BLaER1 (cell line): ENCODE data around the gene HOATZ.

Source experiments
- H3K27ac ChIP-seq: shearing (Covaris generic); formaldehyde crosslinking; 2 replicates; pipeline ENCODE4 v1.8.1; 2022
- H3K27me3 ChIP-seq: shearing (Covaris generic); formaldehyde crosslinking; 2 replicates; pipeline ENCODE4 v1.8.1; 2022
- H3K36me3 ChIP-seq: shearing (Covaris generic); formaldehyde crosslinking; 2 replicates; pipeline ENCODE4 v1.8.1; 2022
- H3K4me1 ChIP-seq: shearing (Covaris generic); formaldehyde crosslinking; 2 replicates; pipeline ENCODE4 v1.8.1; 2022
- H3K4me2 ChIP-seq: shearing (Covaris generic); formaldehyde crosslinking; 2 replicates; pipeline ENCODE4 v1.8.1; 2022
- H3K4me3 ChIP-seq: shearing (Covaris generic); formaldehyde crosslinking; 2 replicates; pipeline ENCODE4 v1.8.1; 2022
- H3K9ac ChIP-seq: shearing (Covaris generic); formaldehyde crosslinking; 2 replicates; pipeline ENCODE4 v1.8.1; 2022
- H3K9me3 ChIP-seq: shearing (Covaris generic); formaldehyde crosslinking; 2 replicates; pipeline ENCODE4 v1.8.1; 2022
- H4K20me1 ChIP-seq: shearing (Covaris generic); formaldehyde crosslinking; 2 replicates; pipeline ENCODE4 v1.8.1; 2022
- Cebpa-rat ChIP-seq: shearing (Covaris generic); IDR thresholded peaks from 2 replicates; pipeline ENCODE4 v1.8.1; 2022

HOATZ gene

DNA sequence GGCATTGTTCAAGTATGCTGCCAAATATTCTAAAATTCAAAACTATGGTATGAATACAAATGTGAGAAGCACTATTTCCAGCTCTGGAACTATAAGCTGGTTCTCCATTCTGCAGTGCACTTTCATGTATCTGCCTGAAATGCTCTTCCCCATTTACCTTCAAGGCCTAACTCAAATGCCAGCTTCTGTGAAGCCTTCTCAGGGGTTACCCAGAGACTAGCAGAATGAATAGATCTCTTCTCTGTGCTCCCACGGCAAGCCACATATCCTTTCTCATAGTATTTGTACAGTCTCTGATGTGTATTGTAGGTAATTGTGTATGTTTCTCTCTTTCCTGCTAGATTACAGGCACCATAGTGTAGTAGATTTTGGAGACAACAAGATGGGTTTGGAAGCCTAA, 4.1 kb downstream of the HOATZ start:
- H3K9ac ChIP-seq, result no peak overlapping the region
- no peaks in the 10 kb centered on the region for H3K36me3 ChIP-seq
- TF ChIP-seq Cebpa-rat, result no peak
- peaks cover 4% of the 10 kb centered on the region; the same call in 1 of the 2 replicates for H3K27me3 ChIP-seq
- no peak overlapping the region for H3K27ac ChIP-seq
- peaks cover 3% of the 10 kb centered on the region; the same call in 1 of the 2 replicates for H3K9me3 ChIP-seq
- H4K20me1 ChIP-seq, result no peaks in the 10 kb centered on the region
- H3K4me2 ChIP-seq, result no peak overlapping the region
- H3K4me3 ChIP-seq, result no peak overlapping the region
- no peaks in the 10 kb centered on the region for H3K4me1 ChIP-seq

- no peak overlapping the region for H3K4me2 ChIP-seq
Measured at GRCh38 chr11:111520560-111520959, 6.0 kb downstream of the HOATZ start.

GRCh38 chr11:111521135-111521534, 6.6 kb downstream of the HOATZ start:
- H3K9me3 ChIP-seq, result no peaks in the 10 kb centered on the region
- no peaks in the 10 kb centered on the region for H3K36me3 ChIP-seq
- no peak overlapping the region for H3K4me3 ChIP-seq
- H3K27me3 ChIP-seq, result no peaks in the 10 kb centered on the region
- no peaks in the 10 kb centered on the region for H3K4me1 ChIP-seq
- no peaks in the 10 kb centered on the region for H4K20me1 ChIP-seq
- no peak overlapping the region for H3K9ac ChIP-seq
- TF ChIP-seq Cebpa-rat, result no peak
- H3K4me2 ChIP-seq, result no peak overlapping the region
- H3K27ac ChIP-seq, result no peak overlapping the region

More at GRCh38 chr11:111520560-111520959, 6.0 kb downstream of the HOATZ start:
- Histone ChIP-seq H4K20me1 (no peaks in the 10 kb centered on the region), H3K4me1 (no peaks in the 10 kb centered on the region), H3K9me3 (no peaks in the 10 kb centered on the region), H3K4me3 (no peak overlapping the region), H3K9ac (no peak overlapping the region), H3K36me3 (no peaks in the 10 kb centered on the region), H3K27ac (no peak overlapping the region), H3K27me3 (no peaks in the 10 kb centered on the region)
- no peak for TF ChIP-seq Cebpa-rat

DNA sequence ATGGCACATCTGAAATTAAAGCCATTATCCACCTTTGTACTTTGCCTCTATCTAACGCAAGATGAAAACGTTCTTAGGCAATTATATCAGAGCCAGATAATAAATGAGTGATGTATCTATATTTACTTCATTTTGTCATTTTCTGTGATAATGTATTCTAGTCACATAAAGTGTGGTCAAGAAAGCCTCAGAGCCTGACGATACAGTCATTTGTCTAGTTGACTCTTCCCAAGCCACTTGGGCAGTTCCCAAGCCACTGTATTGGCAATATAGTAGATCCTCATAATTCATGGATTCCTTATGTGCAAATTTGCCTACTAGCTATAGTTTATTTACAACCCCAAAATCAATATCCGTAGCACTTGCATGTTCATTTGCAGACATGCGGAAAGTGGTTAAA, 7.8 kb downstream of the HOATZ start:
- TF ChIP-seq Cebpa-rat, result no peak
- no peaks in the 10 kb centered on the region for H3K27me3 ChIP-seq

DNA sequence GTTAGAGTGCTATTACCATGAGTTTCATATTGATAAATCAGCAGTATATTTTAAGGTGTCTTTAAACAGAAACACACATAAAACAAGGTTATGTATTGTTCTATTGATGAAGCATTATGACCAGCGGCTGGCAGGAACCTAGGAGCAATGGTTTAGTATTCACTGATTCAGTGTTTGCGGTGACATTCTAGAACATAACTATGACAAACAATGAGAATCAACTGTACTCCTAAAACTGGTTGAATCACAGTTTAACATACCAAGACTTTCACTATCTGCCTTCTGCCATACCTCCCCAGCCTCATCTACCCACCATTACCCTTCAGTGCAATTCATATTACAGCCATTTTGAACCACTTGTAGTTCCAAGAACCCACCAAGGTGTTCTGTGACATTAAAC, 8.8 kb downstream of the HOATZ start:
- no peak for TF ChIP-seq Cebpa-rat
- Histone ChIP-seq H3K36me3 (no peaks in the 10 kb centered on the region), H3K4me3 (no peak overlapping the region), H3K27ac (no peak overlapping the region), H3K4me2 (no peak overlapping the region), H3K9me3 (no peaks in the 10 kb centered on the region), H4K20me1 (no peaks in the 10 kb centered on the region), H3K9ac (no peak overlapping the region), H3K4me1 (no peaks in the 10 kb centered on the region), H3K27me3 (no peaks in the 10 kb centered on the region)

More for the DNA sequence above, 7.8 kb downstream of the HOATZ start:
- Histone ChIP-seq H3K27ac (no peak overlapping the region), H3K4me1 (no peaks in the 10 kb centered on the region), H3K4me3 (no peak overlapping the region), H4K20me1 (no peaks in the 10 kb centered on the region), H3K4me2 (no peak overlapping the region), H3K36me3 (no peaks in the 10 kb centered on the region), H3K9ac (no peak overlapping the region), H3K9me3 (no peaks in the 10 kb centered on the region)

GRCh38 chr11:111524056-111524455, 9.5 kb downstream of the HOATZ start:
- H3K27ac ChIP-seq, result no peak overlapping the region
- no peak for TF ChIP-seq Cebpa-rat
- no peak overlapping the region for H3K4me3 ChIP-seq
- H3K4me1 ChIP-seq, result no peaks in the 10 kb centered on the region
- H3K9me3 ChIP-seq, result no peaks in the 10 kb centered on the region
- no peaks in the 10 kb centered on the region for H4K20me1 ChIP-seq
- no peaks in the 10 kb centered on the region for H3K36me3 ChIP-seq
- no peak overlapping the region for H3K4me2 ChIP-seq
- no peak overlapping the region for H3K9ac ChIP-seq
- H3K27me3 ChIP-seq, result no peaks in the 10 kb centered on the region

DNA sequence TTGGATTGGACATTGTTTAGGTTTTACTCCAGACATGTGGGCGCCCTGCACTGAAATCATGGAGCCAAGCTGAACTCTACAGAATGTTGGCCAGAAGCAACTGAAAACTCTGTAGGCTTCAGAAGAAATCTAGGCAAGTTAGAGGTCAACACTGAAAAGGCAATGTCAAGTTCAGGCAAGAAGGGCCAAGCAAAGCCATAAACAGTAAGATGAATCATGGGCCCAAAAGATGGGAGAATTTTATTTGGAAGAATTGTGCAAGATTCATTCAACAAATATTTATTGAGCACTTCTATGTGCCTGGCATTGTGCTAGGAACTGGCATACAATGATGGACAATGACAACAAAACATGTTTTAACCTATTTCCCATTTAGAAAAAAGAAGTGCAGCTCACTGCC, 10.9 kb downstream of the HOATZ start:
- Histone ChIP-seq H4K20me1 (no peaks in the 10 kb centered on the region), H3K27ac (no peak overlapping the region), H3K4me2 (no peak overlapping the region), H3K36me3 (no peaks in the 10 kb centered on the region), H3K9me3 (no peaks in the 10 kb centered on the region), H3K9ac (no peak overlapping the region), H3K27me3 (no peaks in the 10 kb centered on the region), H3K4me3 (no peak overlapping the region), H3K4me1 (no peaks in the 10 kb centered on the region)
- no peak for TF ChIP-seq Cebpa-rat

GRCh38 chr11:111526501-111526900, 11.9 kb downstream of the HOATZ start:
- H3K27ac ChIP-seq, result no peak overlapping the region

DNA sequence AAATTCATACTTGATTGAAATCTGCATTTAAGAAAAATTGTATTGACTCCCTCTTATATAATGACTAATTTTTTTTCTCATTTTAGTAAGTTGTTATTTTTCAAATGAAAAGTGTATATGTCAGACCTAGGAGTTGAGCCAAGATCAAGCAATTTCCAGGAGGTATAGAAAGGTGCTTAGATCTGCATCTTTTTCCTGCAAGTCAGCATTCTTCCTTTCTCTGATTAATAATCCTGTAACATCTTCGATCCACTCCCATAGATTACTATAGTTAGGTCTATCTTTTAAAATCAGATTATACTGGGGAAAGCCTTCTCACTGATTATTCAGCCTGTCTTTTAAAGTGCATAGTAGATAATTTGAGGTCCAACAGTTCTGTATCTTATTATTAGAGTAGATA, 12.7 kb downstream of the HOATZ start:
- Histone ChIP-seq H3K9me3 (no peaks in the 10 kb centered on the region), H3K4me1 (no peaks in the 10 kb centered on the region), H3K27ac (no peak overlapping the region), H3K4me2 (no peak overlapping the region), H3K36me3 (no peaks in the 10 kb centered on the region), H4K20me1 (no peaks in the 10 kb centered on the region), H3K4me3 (no peak overlapping the region), H3K9ac (no peak overlapping the region), H3K27me3 (no peaks in the 10 kb centered on the region)
- TF ChIP-seq Cebpa-rat, result no peak

More at GRCh38 chr11:111526501-111526900, 11.9 kb downstream of the HOATZ start:
- Histone ChIP-seq H3K4me1 (no peaks in the 10 kb centered on the region), H3K9ac (no peak overlapping the region), H3K4me2 (no peak overlapping the region), H4K20me1 (no peaks in the 10 kb centered on the region), H3K4me3 (no peak overlapping the region), H3K9me3 (no peaks in the 10 kb centered on the region), H3K27me3 (no peaks in the 10 kb centered on the region), H3K36me3 (no peaks in the 10 kb centered on the region)
- no peak for TF ChIP-seq Cebpa-rat

GRCh38 chr11:111528557-111528956, 14.0 kb downstream of the HOATZ start:
- Histone ChIP-seq H3K4me3 (no peak overlapping the region), H3K27me3 (no peaks in the 10 kb centered on the region), H3K27ac (no peak overlapping the region), H3K4me2 (no peak overlapping the region), H3K4me1 (no peaks in the 10 kb centered on the region), H3K9me3 (no peaks in the 10 kb centered on the region), H3K9ac (no peak overlapping the region), H3K36me3 (no peaks in the 10 kb centered on the region), H4K20me1 (no peaks in the 10 kb centered on the region)
- TF ChIP-seq Cebpa-rat, result no peak

DNA sequence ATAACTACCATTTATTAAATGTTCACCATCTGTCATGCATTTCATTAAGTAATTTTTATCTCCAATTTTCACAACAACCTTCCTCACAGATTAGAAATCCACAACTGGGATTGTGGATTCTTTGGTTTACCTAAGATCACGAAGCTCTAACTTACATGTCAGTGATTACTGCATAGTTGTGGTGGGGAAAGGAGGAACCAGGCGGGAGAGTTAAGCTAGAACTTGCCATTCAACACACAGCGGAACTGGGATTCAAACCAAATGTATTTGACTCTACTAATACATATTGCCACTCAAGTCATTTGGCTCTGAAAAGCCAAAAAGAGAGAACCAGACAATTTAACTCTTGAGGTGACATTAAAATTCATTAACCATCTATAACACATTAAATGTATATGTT, 15.5 kb downstream of the HOATZ start:
- Histone ChIP-seq H4K20me1 (no peaks in the 10 kb centered on the region), H3K9ac (no peak overlapping the region), H3K9me3 (no peaks in the 10 kb centered on the region), H3K27ac (no peak overlapping the region), H3K36me3 (no peaks in the 10 kb centered on the region), H3K27me3 (no peaks in the 10 kb centered on the region), H3K4me1 (no peaks in the 10 kb centered on the region), H3K4me2 (no peak overlapping the region), H3K4me3 (no peak overlapping the region)
- no peak for TF ChIP-seq Cebpa-rat
